Erythroblast (primary cell): Measurements from ENCODE around the gene SH2D6.

Source experiments
- GATA1 ChIP-seq: IDR thresholded peaks from 2 replicates; pipeline ENCODE4 v1.6.1; 2011; ENCODE audit warnings: low read depth, mild to moderate bottlenecking, control low read depth, low read length, moderate library complexity
- POLR2A ChIP-seq: IDR thresholded peaks from 2 replicates; pipeline ENCODE4 v1.6.1; 2011; ENCODE audit warnings: mild to moderate bottlenecking, low read length

GRCh38 chr2:85447222-85447585 is 28.7 kb downstream of the SH2D6 start:
- TF ChIP-seq POLR2A (no peak), GATA1 (no peak)
